Astrocyte of the hippocampus (primary cell): ENCODE data around the gene L3HYPDH.

Experiments used
- DNase-seq: peaks from one replicate; pipeline ENCODE4 v3.0.0; 2011; ENCODE audit warnings: low read depth, low spot score

L3HYPDH gene

DNA sequence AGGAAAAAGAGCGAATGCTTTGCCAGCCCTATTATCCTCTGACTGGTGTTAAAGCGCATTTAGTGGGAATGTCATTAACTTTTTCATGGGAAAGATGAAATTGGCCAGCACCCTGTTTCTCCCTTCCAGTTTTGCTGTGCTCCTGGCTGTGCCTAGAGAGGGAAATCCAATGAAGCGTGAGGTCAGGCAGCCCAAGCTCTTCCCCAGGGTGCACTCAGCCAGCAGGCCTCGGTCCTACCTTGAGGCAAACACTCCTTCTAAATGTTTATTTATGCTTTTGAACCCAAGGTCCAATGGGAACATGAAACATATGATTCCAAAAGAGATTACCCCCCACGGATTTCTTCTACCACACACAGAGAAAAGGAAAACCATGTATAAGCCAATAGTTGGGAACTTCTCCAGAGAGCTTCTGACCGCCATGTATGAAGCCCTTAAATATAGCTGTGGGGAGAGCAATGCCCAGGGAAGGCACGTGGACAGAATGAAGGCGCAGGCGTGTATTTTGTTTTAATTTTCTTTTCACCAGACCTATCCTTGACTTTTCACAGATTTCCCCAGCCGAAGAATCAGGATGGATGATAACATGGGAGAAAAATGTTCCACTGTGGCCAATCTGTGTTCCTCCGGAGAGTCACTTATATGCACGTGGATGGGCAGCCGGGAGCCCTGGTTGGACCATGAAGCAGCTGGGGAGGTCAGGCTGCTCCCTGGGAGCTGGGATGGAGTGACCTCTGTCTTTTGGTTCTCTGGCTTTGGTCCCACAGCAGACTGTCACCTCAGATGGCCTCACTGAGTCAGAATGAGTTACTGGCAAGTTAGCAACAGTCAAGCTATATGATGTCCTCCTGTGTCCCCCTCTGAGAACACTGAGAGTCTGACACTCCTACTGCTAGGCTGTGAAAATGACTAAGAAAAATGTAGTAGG is 56.3 kb downstream of the L3HYPDH start:
- DNase-seq = peak; percentile 26

DNA sequence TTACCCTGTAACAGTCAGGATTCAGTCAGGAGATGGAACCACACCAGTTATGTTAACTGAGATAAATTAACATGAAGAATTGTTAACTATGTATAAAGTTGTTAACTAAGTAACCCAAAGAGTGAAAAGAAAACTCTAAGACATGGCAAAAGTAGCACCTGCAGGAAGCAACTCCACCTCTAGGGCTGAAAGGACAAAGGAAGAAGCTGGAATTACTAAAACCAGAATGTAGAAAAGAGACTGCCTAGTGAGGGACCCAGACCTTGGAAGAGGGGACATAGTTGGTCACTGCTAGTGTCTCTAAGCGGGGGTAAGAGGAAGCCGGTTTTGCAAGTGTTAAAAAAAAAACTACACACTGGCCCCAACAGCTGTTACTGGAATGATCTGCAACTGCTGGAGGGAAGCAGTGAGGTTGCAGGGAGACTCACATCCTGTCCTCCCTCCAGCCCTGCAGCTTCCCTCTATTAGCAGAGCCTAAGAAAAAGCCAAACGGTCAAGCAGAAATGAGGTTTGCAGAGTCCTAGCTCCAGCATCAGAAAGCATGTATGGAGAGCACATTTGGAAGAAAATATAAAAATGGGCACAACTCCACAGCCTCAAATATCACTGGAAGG is 58.8 kb downstream of the L3HYPDH start:
- DNase-seq = no peak

DNA sequence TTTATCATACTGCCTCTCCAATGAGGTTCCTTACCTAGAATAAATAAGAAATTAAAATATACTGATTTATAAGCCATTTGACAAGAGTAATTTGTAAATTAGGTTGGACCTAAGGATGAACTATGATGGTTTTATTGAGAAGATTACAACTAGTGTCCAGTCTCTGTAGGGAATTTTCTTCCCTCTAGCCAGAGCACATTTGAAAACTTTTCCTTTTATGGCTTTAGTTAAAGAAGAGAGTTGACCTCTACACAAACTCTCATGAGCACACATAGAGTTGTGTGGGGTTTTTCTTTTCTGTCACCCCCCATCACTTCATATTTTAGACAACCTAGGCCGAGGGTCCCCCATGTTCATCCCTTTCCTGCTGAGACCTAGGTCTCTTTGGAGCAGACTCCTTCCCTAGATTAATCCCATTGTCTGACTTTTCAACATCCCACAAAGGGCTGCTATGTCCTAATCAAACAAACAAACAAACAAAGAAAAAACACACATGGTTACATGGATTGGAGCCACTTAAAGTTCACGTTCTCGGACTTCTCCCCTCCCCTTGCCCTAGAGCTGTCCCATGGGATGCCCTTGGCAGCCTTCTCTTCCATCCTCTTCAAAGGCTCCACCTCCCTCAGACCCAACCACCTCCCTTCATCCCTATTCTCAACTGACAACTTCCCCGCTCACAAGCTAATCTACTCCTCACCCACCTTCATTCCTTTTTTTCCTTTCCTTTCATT is 59.7 kb downstream of the L3HYPDH start:
- no peak for DNase-seq
